Gastroesophageal sphincter (tissue), 4 donors: Measurements from ENCODE around the gene KIF3C. TPM values are rescaled to one million over a fixed set of nuclear protein-coding genes. Genes with fewer than 3 reads are reported as not detected.

Experiments
- ATAC-seq: fragments of 150-250 bp; one replicate; pipeline ENCODE4 v1.9.1; 2016; ENCODE audit warnings: mild to moderate bottlenecking, moderate library complexity
- H3K27ac ChIP-seq, 4 donors: fragments of 200-600 bp; sonication (generic) in 3 of 4; 1 replicate in 3 of 4; 2 replicates in 1 of 4; pipeline ENCODE4 v1.5.1; 2016 to 2019
- H3K27me3 ChIP-seq: fragments of 200-600 bp; sonication (generic); one replicate; pipeline ENCODE4 v1.5.1; 2019
- H3K36me3 ChIP-seq, 2 donors: fragments of 200-600 bp; sonication (generic); one replicate each; pipeline ENCODE4 v1.5.1; 2019; ENCODE audit warnings: control low read depth in 1 of 2
- H3K4me1 ChIP-seq, 3 donors: fragments of 200-600 bp; sonication (generic); 1 replicate in 2 of 3; 2 replicates in 1 of 3; pipeline ENCODE4 v1.5.1; 2016 to 2019; ENCODE audit warnings: control low read depth in 2 of 3
- H3K4me3 ChIP-seq, 2 donors: fragments of 200-600 bp; sonication (generic); one replicate each; pipeline ENCODE4 v1.5.1; 2019; ENCODE audit warnings: mild to moderate bottlenecking in 1 of 2, moderate library complexity in 1 of 2
- H3K9me3 ChIP-seq, 3 donors: fragments of 200-600 bp; sonication (generic); one replicate each; pipeline ENCODE4 v1.5.1; 2017 to 2019; ENCODE audit warnings: control low read depth in 2 of 3
- CTCF ChIP-seq, 4 experiments: fragments of 200-600 bp in 2 of 4; fragments of 450-650 bp in 2 of 4; sonication (generic) in 1 of 4; IDR thresholded peaks; one replicate each; pipeline ENCODE4 v1.5.1; 2017 to 2019; ENCODE audit warnings: antibody characterized with exemption in 4 of 4, mild to moderate bottlenecking in 2 of 4, moderate library complexity in 2 of 4
- EP300 ChIP-seq: sonication (generic); formaldehyde crosslinking; IDR thresholded peaks from one replicate; pipeline ENCODE4 v1.6.1; 2017; ENCODE audit warnings: antibody characterized with exemption, mild to moderate bottlenecking
- POLR2A ChIP-seq, 2 donors: fragments of 450-650 bp; IDR thresholded peaks; one replicate each; pipeline ENCODE4 v1.6.1; 2017; ENCODE audit warnings: antibody characterized with exemption in 2 of 2, mild to moderate bottlenecking in 2 of 2, moderate library complexity in 1 of 2
- POLR2AphosphoS5 ChIP-seq: sonication (generic); formaldehyde crosslinking; IDR thresholded peaks from one replicate; pipeline ENCODE4 v1.6.1; 2017; ENCODE audit warnings: antibody characterized with exemption
- WGBS, 2 donors: methylation state at CpG; one replicate each; pipeline ENCODE4 v1.1.5; 2018; ENCODE audit warnings: low coverage in 1 of 2; 5-methylcytosine and 5-hydroxymethylcytosine counted together
- total RNA-seq, 4 donors: library from RNA; depleted of rRNA; stranded (reverse); fragments of >200 nt; gene quantifications; one replicate each; pipeline ENCODE4 v1.1.0, GENCODE V29; 2016

The KIF3C gene
- total RNA-seq, 4 donors from 2014 or later: 5.9 to 14.6 (median 10.2) TPM

GRCh38 chr2:25980951-25981350, 1.3 kb downstream of the KIF3C start:
- TF ChIP-seq POLR2A (IDR thresholded peaks at IDR 0.05) (no peak), POLR2AphosphoS5 (no peak)
- Histone ChIP-seq H3K9me3 (no peaks in the 10 kb centered on the region), H3K27me3 (no peaks in the 10 kb centered on the region), H3K4me3 (peak overlapping the region in 1 of 2 donors; percentile 93), H3K27ac (no peak overlapping the region), H3K36me3 (peaks cover 0 to 4% of the 10 kb centered on the region in 2 donors), H3K4me1 (peaks cover 0 to 60% (median 30%) of the 10 kb centered on the region in 3 donors)
- no peak for ATAC-seq
- WGBS, 2 donors: no CpG with 5 or more reads among the region's 14 CpGs

- ATAC-seq: no peak
- Histone ChIP-seq H3K4me3 (no peak overlapping the region), H3K27ac (no peak overlapping the region), H3K36me3 (peaks cover 0 to 10% of the 10 kb centered on the region in 2 donors), H3K4me1 (peaks cover 0 to 60% (median 30%) of the 10 kb centered on the region in 3 donors), H3K9me3 (no peaks in the 10 kb centered on the region), H3K27me3 (no peaks in the 10 kb centered on the region)
- 96 to 100% methylated on average over 2 to 12 of the region's 29 CpGs for WGBS, 2 donors
- TF ChIP-seq POLR2A (IDR thresholded peaks at IDR 0.05): no peak
- TF ChIP-seq POLR2AphosphoS5: no peak
- TF ChIP-seq EP300: no peak
Measured at GRCh38 chr2:25980076-25980887, 2.0 kb downstream of the KIF3C start.

GRCh38 chr2:25979001-25979400, 3.3 kb downstream of the KIF3C start:
- Histone ChIP-seq H3K27me3 (no peaks in the 10 kb centered on the region), H3K4me3 (no peak overlapping the region), H3K36me3 (peaks cover 0 to 11% of the 10 kb centered on the region in 2 donors), H3K9me3 (no peaks in the 10 kb centered on the region), H3K4me1 (peaks cover 0 to 60% (median 30%) of the 10 kb centered on the region in 3 donors), H3K27ac (no peak overlapping the region)
- TF ChIP-seq EP300: no peak
- no peak for TF ChIP-seq POLR2A (IDR thresholded peaks at IDR 0.05)
- no peak for TF ChIP-seq CTCF (IDR thresholded peaks at IDR 0.05)
- no peak for TF ChIP-seq POLR2AphosphoS5
- WGBS, 2 donors: 86% methylated on average over 1 of the region's 2 CpGs; no CpG with 5 or more reads in 1 of the 2 donors
- ATAC-seq: no peak

- H3K4me3 ChIP-seq: no peak overlapping the region
- H3K36me3 ChIP-seq: peaks cover 0 to 11% of the 10 kb centered on the region in 2 donors
- no peak overlapping the region for H3K27ac ChIP-seq
- H3K4me1 ChIP-seq: peaks cover 0 to 56% (median 30%) of the 10 kb centered on the region in 3 donors
- H3K27me3 ChIP-seq: no peaks in the 10 kb centered on the region
- no peaks in the 10 kb centered on the region for H3K9me3 ChIP-seq
- 92% methylated on average over 2 of the region's 3 CpGs; no CpG with 5 or more reads in 1 of the 2 donors for WGBS, 2 donors
- no peak for ATAC-seq
- TF ChIP-seq POLR2A (IDR thresholded peaks at IDR 0.05): no peak
- TF ChIP-seq POLR2AphosphoS5: no peak
Measured at GRCh38 chr2:25977768-25978167, 4.5 kb downstream of the KIF3C start.

DNA sequence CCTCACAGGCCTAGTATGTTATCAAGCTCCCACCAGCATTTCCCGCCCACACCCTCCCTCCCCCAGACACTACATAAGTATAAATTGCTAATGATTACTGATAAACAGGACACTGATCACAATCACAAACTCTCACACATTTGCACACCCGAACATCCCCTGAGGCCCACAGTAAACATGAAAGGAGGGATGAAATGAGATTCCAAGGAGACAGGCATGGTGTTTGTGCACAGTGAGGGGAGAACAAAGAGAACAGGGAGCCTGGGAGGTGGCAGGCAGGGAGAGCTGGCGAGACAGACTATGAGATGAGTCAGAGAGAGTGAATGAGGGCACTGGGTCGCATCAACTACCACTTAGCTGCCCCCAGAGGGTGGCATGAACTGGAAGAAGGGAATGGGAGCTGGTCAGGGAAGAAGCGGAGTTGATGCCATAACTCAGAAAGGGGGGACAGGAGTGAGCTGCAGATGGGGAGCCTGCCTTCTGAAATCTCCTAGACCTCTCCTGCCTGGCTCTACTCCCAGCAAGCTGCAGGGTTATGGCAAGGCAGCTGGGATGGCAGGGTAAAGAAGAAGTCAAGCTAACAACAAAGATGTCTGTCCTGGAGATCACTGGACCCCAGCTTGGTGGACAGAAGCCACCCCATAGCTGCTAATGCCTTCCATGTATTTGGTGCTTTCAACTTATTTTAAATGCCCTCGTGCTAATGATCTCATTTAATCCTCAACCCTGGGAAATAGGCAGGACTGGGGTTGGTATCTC, 5.1 kb downstream of the KIF3C start:
- Histone ChIP-seq H3K27ac (no peak overlapping the region), H3K36me3 (peaks cover 0 to 15% of the 10 kb centered on the region in 2 donors), H3K4me1 (peaks cover 0 to 54% (median 30%) of the 10 kb centered on the region in 3 donors), H3K27me3 (no peaks in the 10 kb centered on the region), H3K9me3 (no peaks in the 10 kb centered on the region), H3K4me3 (no peak overlapping the region)
- ATAC-seq: no peak
- WGBS, 2 donors: 68 to 72% methylated on average over 4 to 6 of the region's 6 CpGs
- TF ChIP-seq POLR2A (IDR thresholded peaks at IDR 0.05) (no peak), POLR2AphosphoS5 (no peak), EP300 (no peak), CTCF (IDR thresholded peaks at IDR 0.05) (no peak)

- H3K4me3 ChIP-seq: no peak overlapping the region
- H3K9me3 ChIP-seq: no peaks in the 10 kb centered on the region
- WGBS, 2 donors: 81% methylated on average over 3 to 4 of the region's 7 CpGs
- TF ChIP-seq POLR2AphosphoS5: no peak
- TF ChIP-seq EP300: no peak
- no peak for TF ChIP-seq POLR2A (IDR thresholded peaks at IDR 0.05)
- TF ChIP-seq CTCF (IDR thresholded peaks at IDR 0.05): no peak
- H3K36me3 ChIP-seq: peaks cover 0 to 24% of the 10 kb centered on the region in 2 donors
- H3K27me3 ChIP-seq: no peaks in the 10 kb centered on the region
- ATAC-seq: no peak
- no peak overlapping the region for H3K27ac ChIP-seq
- H3K4me1 ChIP-seq: peaks cover 0 to 14% (median 0%) of the 10 kb centered on the region in 3 donors
Measured at GRCh38 chr2:25972049-25972823, 10.1 kb downstream of the KIF3C start.
